ENCODE measurements around the gene CALHM2.

- TF ChIP-seq CTCF (IDR thresholded peaks at IDR 0.05) (no peak), POLR2A (IDR thresholded peaks at IDR 0.05) (no peak), POLR2AphosphoS5 (IDR thresholded peaks at IDR 0.05) (no peak)
These were observed 10.1 kb downstream of the CALHM2 start for GRCh38 chr10:103442031-103442461.

Data from breast epithelium (tissue), 3 donors.